Measurements from ENCODE around the gene ID3. TPM values are rescaled to one million over a fixed set of nuclear protein-coding genes. Genes with fewer than 3 reads are reported as not detected.

ID3 gene
- total and polyA plus RNA-seq, 2 donors (not counting 3 experiments of a cell fraction or from before 2014, with no cell fraction given) = 277 to 971 TPM

GRCh38 chr1:23514111-23514679 lies 45.1 kb downstream of the ID3 start:
- Histone ChIP-seq H3K9ac (replicated peaks; ENCODE audit: extremely low read depth, insufficient read depth, low read length) (no peak overlapping the region), H3K9me3 (replicated peaks; ENCODE audit: control insufficient read depth, insufficient read depth, low read length) (no peaks in the 10 kb centered on the region), H3K36me3 (ENCODE audit: control insufficient read depth in 2 of 2, extremely low read depth in 1 of 2, insufficient read depth in 2 of 2, low read length in 2 of 2) (peaks cover 0 to 2% of the 10 kb centered on the region in 2 experiments), H3K4me3 (replicated peaks in 1 of 3; ENCODE audit: insufficient read depth in 1 of 3, low read depth in 1 of 3, low read length in 3 of 3) (no peak overlapping the region), H3K79me2 (ENCODE audit: control insufficient read depth, insufficient read depth, low read length) (no peaks in the 10 kb centered on the region), H3K9me1 (replicated peaks; ENCODE audit: control insufficient read depth, extremely low read depth, insufficient read depth, low read length) (no peaks in the 10 kb centered on the region), H3K4me1 (ENCODE audit: control insufficient read depth, extremely low read depth, insufficient read depth, low read length) (no peaks in the 10 kb centered on the region), H2AFZ (ENCODE audit: low read depth, low read length) (no peak overlapping the region), H3K27ac (ENCODE audit: insufficient read depth, low read depth, low read length) (no peak overlapping the region), H4K20me1 (replicated peaks; ENCODE audit: control insufficient read depth, extremely low read depth, insufficient read depth, low read length) (no peaks in the 10 kb centered on the region), H3K27me3 (ENCODE audit: control insufficient read depth in 2 of 2, insufficient read depth in 2 of 2, low read length in 2 of 2) (no peaks in the 10 kb centered on the region), H3K4me2 (ENCODE audit: insufficient read depth, low read length) (no peak overlapping the region)
- DNase-seq (ENCODE audit: low read depth, low spot score) (no peak), FAIRE-seq (no peak)
- TF ChIP-seq FOS (IDR thresholded peaks at IDR 0.05; ENCODE audit: borderline replicate concordance, insufficient read depth, low read length) = no peak
- TF ChIP-seq GATA2 (IDR thresholded peaks at IDR 0.05; ENCODE audit: insufficient read depth, insufficient read length, low read depth, low read length) = no peak
- TF ChIP-seq POLR2A (IDR thresholded peaks at IDR 0.05; ENCODE audit: low read depth, low read length) = no peak
- no peak for TF ChIP-seq EZH2 (IDR thresholded peaks at IDR 0.05; ENCODE audit: borderline replicate concordance, low read depth, low read length, severe bottlenecking)
- dilution Hi-C loops (cut with MboI; ENCODE audit: extremely low pct_ligation_motif_present, low sequenced_read_pairs) (no loop called here), intact Hi-C loops (cut with micrococcal nuclease) (no loop called here)
- ChIA-PET POLR2A (no interaction called here), CTCF (interaction anchor here (0.7 to 3.3 kb wide), 3 partner anchors 16 to 123 kb away, joined by 3 to 21 read pairs (median 3); no protein-coding TSS in a partner anchor)
- BruUV-seq (replicated peaks) = no TSS peak

- no peaks in the 10 kb centered on the region for H3K79me2 ChIP-seq (ENCODE audit: control insufficient read depth, insufficient read depth, low read length)
- no peak overlapping the region for H3K9ac ChIP-seq (replicated peaks; ENCODE audit: extremely low read depth, insufficient read depth, low read length)
- no peaks in the 10 kb centered on the region for H3K27me3 ChIP-seq (ENCODE audit: control insufficient read depth in 2 of 2, insufficient read depth in 2 of 2, low read length in 2 of 2)
- no peak overlapping the region for H3K27ac ChIP-seq (ENCODE audit: insufficient read depth, low read depth, low read length)
- no TSS peak for BruUV-seq (replicated peaks)
- H3K36me3 ChIP-seq (ENCODE audit: control insufficient read depth in 2 of 2, extremely low read depth in 1 of 2, insufficient read depth in 2 of 2, low read length in 2 of 2) = no peaks in the 10 kb centered on the region
- H3K9me3 ChIP-seq (replicated peaks; ENCODE audit: control insufficient read depth, insufficient read depth, low read length) = no peaks in the 10 kb centered on the region
- no peaks in the 10 kb centered on the region for H3K4me1 ChIP-seq (ENCODE audit: control insufficient read depth, extremely low read depth, insufficient read depth, low read length)
- no peaks in the 10 kb centered on the region for H4K20me1 ChIP-seq (replicated peaks; ENCODE audit: control insufficient read depth, extremely low read depth, insufficient read depth, low read length)
- no peaks in the 10 kb centered on the region for H3K9me1 ChIP-seq (replicated peaks; ENCODE audit: control insufficient read depth, extremely low read depth, insufficient read depth, low read length)
- dilution Hi-C loops (cut with MboI; ENCODE audit: extremely low pct_ligation_motif_present, low sequenced_read_pairs) = no loop called here
- H3K4me3 ChIP-seq (replicated peaks in 1 of 3; ENCODE audit: insufficient read depth in 1 of 3, low read depth in 1 of 3, low read length in 3 of 3) = no peak overlapping the region
- TF ChIP-seq CTCF (IDR thresholded peaks at IDR 0.05; ENCODE audit: extremely low read depth in 1 of 2, insufficient read depth in 1 of 2, low read depth in 1 of 2, low read length in 2 of 2) (no peak), MAX (IDR thresholded peaks at IDR 0.05; ENCODE audit: insufficient read depth, insufficient read length) (no peak), POLR2A (IDR thresholded peaks at IDR 0.05; ENCODE audit: low read depth, low read length) (no peak), POLR2AphosphoS5 (IDR thresholded peaks at IDR 0.05; ENCODE audit: insufficient read depth, low read depth, low read length) (no peak), EZH2 (IDR thresholded peaks at IDR 0.05; ENCODE audit: borderline replicate concordance, low read depth, low read length, severe bottlenecking) (no peak), JUN (IDR thresholded peaks at IDR 0.05; ENCODE audit: borderline replicate concordance, insufficient read depth, insufficient read length, low read depth) (no peak), GATA2 (IDR thresholded peaks at IDR 0.05; ENCODE audit: insufficient read depth, insufficient read length, low read depth, low read length) (no peak), FOS (IDR thresholded peaks at IDR 0.05; ENCODE audit: borderline replicate concordance, insufficient read depth, low read length) (no peak), MYC (IDR thresholded peaks at IDR 0.05; ENCODE audit: low read depth, low read length) (no peak)
- H3K4me2 ChIP-seq (ENCODE audit: insufficient read depth, low read length) = no peak overlapping the region
- DNase-seq (ENCODE audit: low read depth, low spot score) (no peak), FAIRE-seq (no peak)
- POLR2A ChIA-PET = no interaction called here
- CTCF ChIA-PET = interaction anchor here (5.4 kb wide), 1 partner anchor 12 kb away, joined by 65 read pairs; no protein-coding TSS in a partner anchor
- H2AFZ ChIP-seq (ENCODE audit: low read depth, low read length) = no peak overlapping the region
- intact Hi-C loops (cut with micrococcal nuclease) = no loop called here
Observed at GRCh38 chr1:23509896-23510295, 49.4 kb downstream of the ID3 start.
